Measurements from ENCODE around the gene GPR37L1. TPM values are rescaled to one million over a fixed set of nuclear protein-coding genes. Genes with fewer than 3 reads are reported as not detected.

The GPR37L1 gene
- total and polyA plus RNA-seq, 2 of the 4 experiments (the other 2 are of a cell fraction) = 0.02 TPM; not detected in 1

GRCh38 chr1:202107321-202107761 is 15.4 kb upstream of the GPR37L1 start:
- no peak overlapping the region for H3K23ac ChIP-seq (ENCODE audit: low read depth, low read length)
- no peak overlapping the region for H3K27ac ChIP-seq (ENCODE audit: insufficient read depth, low read length)
- no peak overlapping the region for H3K4me2 ChIP-seq (ENCODE audit: low read depth, low read length)
- H4K5ac ChIP-seq (ENCODE audit: low read depth, low read length) = no peak overlapping the region
- intact Hi-C loops (cut with micrococcal nuclease) = no loop called here
- no peaks in the 10 kb centered on the region for H3K79me1 ChIP-seq (ENCODE audit: low read depth in 1 of 2, low read length in 2 of 2)
- H3K4ac ChIP-seq (ENCODE audit: low read depth, low read length) = no peak overlapping the region
- no peak overlapping the region for H2AFZ ChIP-seq (replicated peaks; ENCODE audit: low read length, poor library complexity)
- no peak overlapping the region for H2BK120ac ChIP-seq (ENCODE audit: low read depth, low read length)
- H3K9ac ChIP-seq (ENCODE audit: low read depth, low read length) = no peak overlapping the region
- no peak overlapping the region for H2AK9ac ChIP-seq (replicated peaks; ENCODE audit: low read depth, low read length, poor library complexity)
- CTCF ChIA-PET = no interaction called here
- in situ Hi-C loops (cut with MboI; ENCODE audit: low sequenced_read_pairs) = no loop called here
- no peak overlapping the region for H3K4me3 ChIP-seq (ENCODE audit: insufficient read depth, low read depth, low read length)
- no peaks in the 10 kb centered on the region for H3K9me3 ChIP-seq (ENCODE audit: control insufficient read depth, insufficient read depth, low read length)
- dilution Hi-C loops (cut with HindIII; ENCODE audit: low sequenced_read_pairs, unreplicated experiment) = no loop called here
- H3K14ac ChIP-seq (replicated peaks; ENCODE audit: low read depth, low read length) = no peak overlapping the region
- peaks cover 4% of the 10 kb centered on the region; the same call in 1 of the 2 replicates for H3K4me1 ChIP-seq (ENCODE audit: control insufficient read depth, insufficient read depth, low read length)
- H4K20me1 ChIP-seq (ENCODE audit: insufficient read depth, low read length) = no peaks in the 10 kb centered on the region
- no peak overlapping the region for H2AK5ac ChIP-seq (ENCODE audit: low read depth, low read length)
- no peak for DNase-seq
- H3K27me3 ChIP-seq (ENCODE audit: control insufficient read depth, insufficient read depth, low read length) = no peaks in the 10 kb centered on the region; the same call in 1 of the 2 replicates
- no peak overlapping the region for H4K8ac ChIP-seq (ENCODE audit: low read depth in 2 of 2, low read length in 2 of 2)
- ATAC-seq (ENCODE audit: low read depth) = no peak
- H3K56ac ChIP-seq (ENCODE audit: extremely low read depth, insufficient read depth, low read length) = no peak overlapping the region
- peaks cover 3% of the 10 kb centered on the region; the same call in 1 of the 2 replicates for H3K9me1 ChIP-seq (ENCODE audit: insufficient read depth, low read length)
- H2BK20ac ChIP-seq (ENCODE audit: low read depth, low read length) = no peak overlapping the region
- H3K18ac ChIP-seq (ENCODE audit: low read depth, low read length) = no peak overlapping the region
- WGBS, 2 experiments (ENCODE audit: extremely low coverage in 2 of 2, insufficient read length in 1 of 2) = 82% methylated on average over 2 of the region's 5 CpGs; no CpG with 5 or more reads in 1 of the 2 experiments
- no TSS peak for BruUV-seq (replicated peaks)
- no peak overlapping the region for H2BK5ac ChIP-seq (ENCODE audit: low read depth, low read length, poor library complexity, severe bottlenecking)
- TF ChIP-seq CTCF (conservative IDR thresholded peaks at IDR 0.05; ENCODE audit: low read depth, low read length) = no peak
- no peak overlapping the region for H4K91ac ChIP-seq (ENCODE audit: insufficient read depth, low read depth, low read length)
- POLR2A ChIA-PET (ENCODE audit: unreplicated experiment) = no interaction called here
- no peak overlapping the region for H2BK15ac ChIP-seq (ENCODE audit: low read depth, low read length)
- no peaks in the 10 kb centered on the region for H3K36me3 ChIP-seq (ENCODE audit: control insufficient read depth, insufficient read depth, low read length)

All from IMR-90 (cell line).